ENCODE measurements around the gene SERPINE1.
"Not testable (repeated sequence)": the region's sequence is repeated elsewhere in the genome, so short reads cannot be mapped to it uniquely, and the experiment has no call there.

Gene SERPINE1

DNA sequence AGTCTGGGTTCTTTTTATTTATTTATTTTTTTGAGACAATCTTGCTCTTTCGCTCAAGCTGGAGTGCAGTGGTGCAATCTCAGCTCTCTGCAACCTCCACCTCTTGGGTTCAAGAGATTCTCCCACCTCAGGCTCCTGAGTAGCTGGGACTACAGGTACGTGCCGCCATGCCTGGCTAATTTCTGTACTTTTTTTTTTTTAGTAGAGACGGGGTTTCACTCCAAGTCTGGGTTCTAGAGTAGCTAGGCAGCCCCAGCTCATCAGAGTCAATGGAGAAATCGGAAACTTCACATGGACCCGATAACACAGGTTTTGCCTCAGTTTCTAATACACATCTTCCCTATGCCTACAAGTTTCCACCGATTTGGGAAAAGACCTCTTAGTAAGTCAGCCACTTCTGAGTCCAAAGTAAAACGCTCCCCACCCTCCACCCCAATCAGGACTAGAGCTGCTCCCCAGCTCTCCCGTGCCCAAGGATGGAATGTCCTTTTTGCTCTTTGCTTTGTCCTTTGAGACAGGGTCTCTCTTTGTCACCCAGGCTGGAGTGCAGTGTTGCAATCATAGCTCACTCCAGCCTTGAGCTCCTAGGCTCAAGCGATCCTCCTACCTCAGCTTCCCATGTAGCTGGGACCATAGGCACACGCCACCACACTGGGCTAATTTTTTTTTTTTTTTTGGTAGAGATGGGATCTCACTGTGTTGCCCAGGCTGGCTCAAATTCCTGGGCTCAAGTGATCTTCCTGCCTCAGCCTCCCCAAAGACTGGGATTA is 3.8 kb upstream of the SERPINE1 start:
- H3K9me3 Mint-ChIP-seq: peaks cover 0 to 1% of the 10 kb centered on the region in 2 donors
- H3K36me3 Mint-ChIP-seq: no peaks in the 10 kb centered on the region
- peaks cover 28 to 53% of the 10 kb centered on the region in 2 donors for H3K4me1 Mint-ChIP-seq
- peaks cover 36 to 53% of the 10 kb centered on the region in 2 donors for H3K27me3 Mint-ChIP-seq
- no peak overlapping the region for H3K4me3 Mint-ChIP-seq
- ATAC-seq (replicated peaks): no peak
- no peak overlapping the region for H3K27ac Mint-ChIP-seq
- DNase-seq: no peak

DNA sequence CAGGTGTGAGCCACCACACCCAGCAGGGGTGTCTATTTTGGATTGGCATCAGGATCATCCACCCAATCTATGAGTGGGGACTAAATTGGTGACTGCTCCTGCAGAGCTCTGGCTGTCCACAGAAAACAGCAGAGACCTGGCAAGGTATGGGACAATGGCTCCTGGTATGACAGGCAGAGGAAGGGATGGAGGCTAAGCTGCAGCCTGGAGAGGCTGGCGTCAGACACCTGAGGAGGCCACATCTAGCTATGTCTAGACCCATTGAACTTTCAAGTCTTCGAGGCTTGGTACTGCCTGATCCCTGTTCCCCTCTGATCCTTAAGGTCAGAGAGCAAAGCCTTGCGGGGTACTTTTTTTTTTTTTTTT is 3.2 kb upstream of the SERPINE1 start:
- H3K27me3 Mint-ChIP-seq: peaks cover 41 to 57% of the 10 kb centered on the region in 2 donors
- no peaks in the 10 kb centered on the region for H3K36me3 Mint-ChIP-seq
- H3K27ac Mint-ChIP-seq: no peak overlapping the region
- DNase-seq (no peak), ATAC-seq (replicated peaks) (no peak)
- peaks cover 0 to 1% of the 10 kb centered on the region in 2 donors for H3K9me3 Mint-ChIP-seq
- H3K4me3 Mint-ChIP-seq: no peak overlapping the region
- H3K4me1 Mint-ChIP-seq: peaks cover 30 to 53% of the 10 kb centered on the region in 2 donors

DNA sequence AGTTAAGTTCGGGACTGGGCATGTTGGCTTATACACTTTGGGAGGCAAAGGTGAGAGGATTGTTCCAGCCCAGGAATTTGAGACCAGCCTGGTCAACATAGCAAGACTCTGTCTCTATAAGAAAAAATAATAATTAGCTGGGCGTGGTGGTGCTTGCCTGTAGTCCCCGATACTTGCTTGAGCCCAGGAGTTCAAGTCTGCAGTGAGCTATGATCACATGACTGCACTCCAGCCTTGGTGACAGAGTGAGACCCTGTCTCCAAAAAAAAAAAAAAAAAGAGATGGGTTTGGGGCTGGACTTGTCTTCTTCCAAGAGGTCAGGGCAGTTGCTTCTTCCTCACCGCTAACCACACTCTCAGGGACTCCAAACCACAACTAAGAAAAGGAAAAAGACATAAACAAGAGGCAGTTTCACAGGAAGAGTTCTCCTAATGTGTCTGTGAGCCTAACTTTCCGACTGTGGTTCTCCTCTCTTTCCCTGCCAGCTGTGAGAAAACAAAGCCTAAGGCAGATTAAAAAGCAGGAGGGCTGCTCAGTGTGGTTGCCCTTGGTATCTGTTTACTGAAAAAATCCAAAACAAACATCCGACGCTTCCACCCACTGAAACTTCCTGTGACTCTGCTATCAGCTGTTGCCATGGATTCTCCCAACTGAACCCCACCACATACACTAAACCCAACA is 2.4 kb upstream of the SERPINE1 start:
- peaks cover 30 to 53% of the 10 kb centered on the region in 2 donors for H3K4me1 Mint-ChIP-seq
- no peak overlapping the region for H3K27ac Mint-ChIP-seq
- no peak overlapping the region for H3K4me3 Mint-ChIP-seq
- peaks cover 0 to 1% of the 10 kb centered on the region in 2 donors for H3K9me3 Mint-ChIP-seq
- H3K27me3 Mint-ChIP-seq: peaks cover 47 to 57% of the 10 kb centered on the region in 2 donors
- DNase-seq: no peak
- H3K36me3 Mint-ChIP-seq: no peaks in the 10 kb centered on the region
- no peak for ATAC-seq (replicated peaks)

DNA sequence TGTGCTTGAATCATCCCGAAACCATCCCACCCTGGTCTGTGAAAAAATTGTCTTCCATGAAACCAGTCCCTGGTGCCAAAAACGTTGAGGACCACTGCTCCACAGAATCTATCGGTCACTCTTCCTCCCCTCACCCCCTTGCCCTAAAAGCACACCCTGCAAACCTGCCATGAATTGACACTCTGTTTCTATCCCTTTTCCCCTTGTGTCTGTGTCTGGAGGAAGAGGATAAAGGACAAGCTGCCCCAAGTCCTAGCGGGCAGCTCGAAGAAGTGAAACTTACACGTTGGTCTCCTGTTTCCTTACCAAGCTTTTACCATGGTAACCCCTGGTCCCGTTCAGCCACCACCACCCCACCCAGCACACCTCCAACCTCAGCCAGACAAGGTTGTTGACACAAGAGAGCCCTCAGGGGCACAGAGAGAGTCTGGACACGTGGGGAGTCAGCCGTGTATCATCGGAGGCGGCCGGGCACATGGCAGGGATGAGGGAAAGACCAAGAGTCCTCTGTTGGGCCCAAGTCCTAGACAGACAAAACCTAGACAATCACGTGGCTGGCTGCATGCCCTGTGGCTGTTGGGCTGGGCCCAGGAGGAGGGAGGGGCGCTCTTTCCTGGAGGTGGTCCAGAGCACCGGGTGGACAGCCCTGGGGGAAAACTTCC is 784 bp upstream of the SERPINE1 start:
- Mint-ChIP-seq H3K9me3 (peaks cover 0 to 1% of the 10 kb centered on the region in 2 donors), H3K4me3 (peak overlapping the region in 1 of 2 donors; percentile 51), H3K4me1 (peaks cover 30 to 52% of the 10 kb centered on the region in 2 donors), H3K36me3 (no peaks in the 10 kb centered on the region), H3K27me3 (peaks cover 54 to 60% of the 10 kb centered on the region in 2 donors), H3K27ac (peak overlapping the region; percentile 25)
- peak; percentile 28 to 65 for ATAC-seq (replicated peaks)
- no peak for DNase-seq

DNA sequence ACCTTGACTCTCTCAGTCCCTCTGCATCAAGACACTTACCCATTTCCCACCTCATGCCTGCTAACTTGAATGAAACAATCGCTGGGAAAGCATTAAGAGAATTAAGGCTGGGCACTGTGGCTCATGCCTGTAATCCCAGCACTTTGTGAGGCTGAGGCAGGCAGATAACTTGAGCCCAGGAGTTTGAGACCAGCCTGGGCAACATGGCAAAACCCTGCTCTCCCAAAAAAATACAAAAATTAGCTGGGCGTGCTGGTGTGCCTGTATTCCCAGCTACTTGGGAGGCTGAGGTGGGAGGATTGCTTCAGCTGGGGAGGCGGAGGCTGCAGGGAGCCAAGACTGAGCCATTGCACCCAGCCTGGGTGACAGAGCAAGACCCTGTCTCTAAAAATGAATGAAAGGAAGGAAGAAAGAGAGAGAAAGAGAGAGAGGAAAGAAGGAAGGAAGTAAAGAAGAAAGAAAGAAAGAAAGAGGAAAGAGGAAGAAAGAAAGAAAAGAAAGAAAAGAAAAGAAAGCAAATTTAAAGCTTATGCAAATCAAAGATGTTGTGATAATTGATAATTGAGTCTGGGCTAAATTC is 646 bp downstream of the SERPINE1 start:
- H3K27ac Mint-ChIP-seq: no peak overlapping the region
- H3K9me3 Mint-ChIP-seq: peaks cover 0 to 1% of the 10 kb centered on the region in 2 donors
- peak overlapping the region; percentile 22 to 44 for H3K4me3 Mint-ChIP-seq
- peaks cover 60 to 62% of the 10 kb centered on the region in 2 donors for H3K27me3 Mint-ChIP-seq
- H3K4me1 Mint-ChIP-seq: peaks cover 23 to 39% of the 10 kb centered on the region in 2 donors
- H3K36me3 Mint-ChIP-seq: no peaks in the 10 kb centered on the region
- DNase-seq (no peak), ATAC-seq (replicated peaks) (no peak)

DNA sequence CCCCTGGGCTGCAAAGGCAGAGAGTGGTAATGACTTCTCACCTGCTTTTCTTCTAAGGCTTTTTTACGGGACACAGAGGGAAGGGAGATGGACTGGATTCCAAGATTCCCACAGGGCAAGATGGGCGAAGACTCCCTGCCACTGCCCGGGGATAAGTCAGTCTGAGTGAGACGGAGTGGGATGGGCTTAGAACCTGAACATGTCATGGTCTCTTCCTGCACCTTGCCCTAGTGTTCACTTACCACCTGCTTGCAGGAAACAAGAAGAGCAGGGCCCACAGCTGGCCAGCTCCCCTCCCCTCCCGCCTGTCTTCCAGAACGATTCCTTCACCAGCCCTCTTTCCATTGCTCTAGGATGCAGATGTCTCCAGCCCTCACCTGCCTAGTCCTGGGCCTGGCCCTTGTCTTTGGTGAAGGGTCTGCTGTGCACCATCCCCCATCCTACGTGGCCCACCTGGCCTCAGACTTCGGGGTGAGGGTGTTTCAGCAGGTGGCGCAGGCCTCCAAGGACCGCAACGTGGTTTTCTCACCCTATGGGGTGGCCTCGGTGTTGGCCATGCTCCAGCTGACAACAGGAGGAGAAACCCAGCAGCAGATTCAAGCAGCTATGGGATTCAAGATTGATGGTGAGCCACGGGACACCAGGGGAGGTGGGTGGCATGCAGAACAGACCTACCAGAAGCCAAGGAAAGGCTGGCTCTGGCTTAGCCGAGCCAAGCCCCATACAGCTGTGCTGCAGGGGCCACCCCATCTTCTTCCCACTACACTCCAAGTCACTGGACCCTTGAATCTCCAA is 1.3 kb downstream of the SERPINE1 start:
- peaks cover 0 to 1% of the 10 kb centered on the region in 2 donors for H3K9me3 Mint-ChIP-seq
- DNase-seq: no peak

DNA sequence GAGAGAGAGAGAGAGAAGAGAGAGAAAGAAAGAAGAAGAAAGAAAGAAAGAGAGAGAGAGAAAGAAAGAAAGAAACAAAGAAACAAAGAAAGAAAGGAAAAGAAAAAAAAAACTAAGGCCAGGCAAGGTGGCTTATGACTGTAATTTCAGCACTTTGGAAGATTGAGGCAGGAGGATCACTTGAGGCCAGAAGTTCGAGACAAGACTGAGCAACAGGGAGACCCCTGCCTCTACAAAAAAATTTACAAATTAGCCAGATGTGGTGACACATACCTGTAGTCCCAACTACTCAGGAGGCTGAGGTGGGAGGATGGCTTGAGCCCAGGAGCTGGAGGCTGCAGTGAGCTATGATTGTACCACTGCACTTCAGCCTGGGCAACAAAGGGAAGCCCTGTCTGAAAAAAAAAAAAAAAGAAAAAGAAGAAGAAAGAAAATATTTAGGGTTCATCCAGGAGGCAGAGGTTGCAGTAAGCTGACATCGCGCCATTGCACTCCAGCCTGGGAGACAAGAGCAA is 2.8 kb downstream of the SERPINE1 start:
- DNase-seq (no peak), ATAC-seq (replicated peaks) (no peak)
- Mint-ChIP-seq H3K4me3 (no peak overlapping the region), H3K4me1 (peaks cover 27 to 42% of the 10 kb centered on the region in 2 donors), H3K36me3 (no peaks in the 10 kb centered on the region), H3K27ac (no peak overlapping the region), H3K9me3 (peaks cover 0 to 1% of the 10 kb centered on the region in 2 donors), H3K27me3 (peaks cover 61 to 75% of the 10 kb centered on the region in 2 donors)

More for the DNA sequence above, 1.3 kb downstream of the SERPINE1 start:
- Mint-ChIP-seq H3K4me3 (no peak overlapping the region), H3K27me3 (peaks cover 55 to 65% of the 10 kb centered on the region in 2 donors), H3K27ac (no peak overlapping the region), H3K36me3 (no peaks in the 10 kb centered on the region), H3K4me1 (peaks cover 22 to 36% of the 10 kb centered on the region in 2 donors)
- no peak for ATAC-seq (replicated peaks)

DNA sequence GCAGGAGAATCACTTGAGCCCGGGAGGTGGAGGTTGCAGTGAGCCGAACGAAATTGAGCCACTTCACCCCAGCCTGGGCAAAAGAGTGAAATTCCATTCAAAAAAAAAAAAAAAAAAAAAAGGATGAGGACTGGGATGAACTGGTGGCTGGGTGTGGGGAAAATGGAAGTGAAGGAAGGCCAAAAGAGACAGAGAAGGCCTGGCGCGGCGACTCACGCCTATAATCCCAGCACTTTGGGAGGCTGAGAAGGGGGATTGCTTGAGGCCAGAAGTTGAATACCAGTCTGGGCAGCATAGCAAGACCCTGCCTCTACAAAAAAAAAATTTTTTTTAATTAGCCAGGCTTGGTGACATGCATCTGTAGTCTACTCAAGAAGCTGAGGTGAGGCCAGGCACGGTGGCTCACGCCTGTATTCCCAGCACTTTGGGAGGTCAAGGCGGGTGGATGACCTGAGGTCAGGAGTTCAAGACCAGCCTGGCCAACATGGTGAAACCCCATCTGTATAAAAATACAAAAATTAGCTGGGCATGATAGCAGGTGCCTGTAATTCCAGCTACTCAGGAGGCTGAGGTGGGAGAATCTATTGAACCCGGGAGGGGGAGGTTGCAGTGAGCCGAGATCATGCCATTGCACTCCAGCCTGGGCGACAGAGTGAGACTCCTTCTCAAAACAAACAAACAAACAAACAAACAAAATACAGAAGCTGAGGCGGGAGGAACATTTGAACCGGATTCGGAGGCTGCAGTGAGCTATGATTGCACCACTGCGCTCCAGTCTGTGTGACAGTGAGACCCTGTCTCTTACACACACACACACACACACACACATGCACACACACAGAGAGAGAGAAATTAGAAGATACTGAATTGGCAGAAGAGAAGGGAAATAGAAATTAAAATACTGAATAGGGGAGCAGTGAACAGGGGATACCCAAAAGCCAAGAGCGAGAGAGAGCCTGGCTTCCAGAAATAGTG is 6.0 kb downstream of the SERPINE1 start:
- ATAC-seq (replicated peaks); DNase-seq; H3K9me3 Mint-ChIP-seq; H3K27ac Mint-ChIP-seq; H3K4me3 Mint-ChIP-seq; H3K36me3 Mint-ChIP-seq: not testable (repeated sequence)
- peaks cover 26 to 34% of the 10 kb centered on the region in 2 donors for H3K4me1 Mint-ChIP-seq
- H3K27me3 Mint-ChIP-seq: peaks cover 50 to 80% of the 10 kb centered on the region in 2 donors

DNA sequence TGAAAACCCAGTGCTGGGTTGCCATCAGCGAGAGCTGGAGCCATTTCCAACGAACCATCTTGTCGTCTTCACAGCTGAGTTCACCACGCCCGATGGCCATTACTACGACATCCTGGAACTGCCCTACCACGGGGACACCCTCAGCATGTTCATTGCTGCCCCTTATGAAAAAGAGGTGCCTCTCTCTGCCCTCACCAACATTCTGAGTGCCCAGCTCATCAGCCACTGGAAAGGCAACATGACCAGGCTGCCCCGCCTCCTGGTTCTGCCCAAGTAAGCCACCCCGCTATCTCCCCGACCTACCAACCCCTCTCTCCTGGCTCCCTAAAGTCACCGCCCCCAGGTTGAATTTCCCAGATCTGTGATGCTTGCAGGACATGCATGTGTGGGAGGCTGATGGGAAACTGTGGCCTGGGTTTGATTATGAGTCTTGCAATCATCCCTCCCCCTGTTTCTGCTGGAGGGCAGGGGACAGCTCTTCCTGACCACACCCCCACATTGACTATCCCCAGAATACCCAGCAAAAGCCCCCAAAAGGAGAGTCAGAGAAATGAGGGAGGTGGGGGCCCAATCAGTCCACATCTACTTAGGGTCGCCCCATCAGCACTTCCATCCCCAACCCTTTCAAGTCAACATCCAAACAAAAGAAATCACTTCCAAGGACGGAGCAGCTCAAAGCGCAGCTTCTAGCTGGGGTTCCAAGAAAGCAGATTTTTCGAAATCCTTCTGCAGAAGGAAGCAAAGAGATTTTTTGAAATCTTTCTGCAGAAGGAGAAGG is 6.9 kb downstream of the SERPINE1 start:
- Mint-ChIP-seq H3K9me3 (no peaks in the 10 kb centered on the region), H3K4me1 (peaks cover 30 to 41% of the 10 kb centered on the region in 2 donors), H3K27ac (peak overlapping the region; percentile 52), H3K36me3 (no peaks in the 10 kb centered on the region), H3K27me3 (peaks cover 44 to 71% of the 10 kb centered on the region in 2 donors), H3K4me3 (no peak overlapping the region)
- DNase-seq (no peak), ATAC-seq (replicated peaks) (no peak)

DNA sequence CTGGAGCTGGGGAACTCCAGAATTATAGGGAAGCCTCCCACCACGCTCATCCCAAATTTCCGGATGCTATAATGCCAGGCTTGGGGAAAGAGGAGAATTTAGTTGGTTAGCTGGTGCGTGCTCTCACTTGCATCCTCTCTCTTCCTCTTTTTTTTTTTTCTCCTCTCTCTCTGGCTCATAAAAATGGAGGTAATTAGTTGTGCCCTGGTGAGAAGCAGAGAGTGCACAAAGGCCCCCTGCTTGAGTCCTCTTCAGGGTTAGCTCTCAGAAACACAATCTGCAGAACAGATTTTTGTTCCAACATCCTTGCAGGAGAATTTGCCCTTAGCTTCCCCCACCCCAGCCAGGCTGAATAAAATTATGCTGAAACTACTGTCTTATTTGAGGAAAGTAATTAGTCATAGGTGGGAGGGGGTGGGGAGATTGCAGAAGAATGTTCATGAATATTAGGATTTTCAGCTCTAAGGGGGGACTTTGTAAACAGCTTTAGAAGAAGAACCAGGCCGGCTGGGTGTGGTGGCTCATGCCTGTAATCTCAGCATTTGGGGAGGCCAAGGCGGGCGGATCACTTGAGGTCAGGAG is 7.6 kb downstream of the SERPINE1 start:
- Mint-ChIP-seq H3K4me3 (no peak overlapping the region), H3K9me3 (no peaks in the 10 kb centered on the region), H3K27ac (no peak overlapping the region), H3K36me3 (no peaks in the 10 kb centered on the region), H3K27me3 (peaks cover 44 to 67% of the 10 kb centered on the region in 2 donors), H3K4me1 (peaks cover 30 to 41% of the 10 kb centered on the region in 2 donors)
- DNase-seq (no peak), ATAC-seq (replicated peaks) (no peak)

DNA sequence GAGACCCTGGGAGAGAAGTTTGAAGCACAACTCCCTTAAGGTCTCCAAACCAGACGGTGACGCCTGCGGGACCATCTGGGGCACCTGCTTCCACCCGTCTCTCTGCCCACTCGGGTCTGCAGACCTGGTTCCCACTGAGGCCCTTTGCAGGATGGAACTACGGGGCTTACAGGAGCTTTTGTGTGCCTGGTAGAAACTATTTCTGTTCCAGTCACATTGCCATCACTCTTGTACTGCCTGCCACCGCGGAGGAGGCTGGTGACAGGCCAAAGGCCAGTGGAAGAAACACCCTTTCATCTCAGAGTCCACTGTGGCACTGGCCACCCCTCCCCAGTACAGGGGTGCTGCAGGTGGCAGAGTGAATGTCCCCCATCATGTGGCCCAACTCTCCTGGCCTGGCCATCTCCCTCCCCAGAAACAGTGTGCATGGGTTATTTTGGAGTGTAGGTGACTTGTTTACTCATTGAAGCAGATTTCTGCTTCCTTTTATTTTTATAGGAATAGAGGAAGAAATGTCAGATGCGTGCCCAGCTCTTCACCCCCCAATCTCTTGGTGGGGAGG is 10.8 kb downstream of the SERPINE1 start:
- ATAC-seq (replicated peaks) (peak in 1 of 2 donors; percentile 1), DNase-seq (no peak)
- H3K27me3 Mint-ChIP-seq: peaks cover 33 to 46% of the 10 kb centered on the region in 2 donors
- H3K9me3 Mint-ChIP-seq: no peaks in the 10 kb centered on the region
- no peaks in the 10 kb centered on the region for H3K36me3 Mint-ChIP-seq
- peaks cover 30 to 41% of the 10 kb centered on the region in 2 donors for H3K4me1 Mint-ChIP-seq
- peak overlapping the region; percentile 98 for H3K27ac Mint-ChIP-seq
- H3K4me3 Mint-ChIP-seq: peak overlapping the region; percentile 39 to 87

All from stimulated activated naive B cell treated with anti-CD40 and anti-IgM and Interleukin-4, amounts not matched to agents 10 μg/mL and 1 μg/mL and 100 μg/mL, for 72 hours (primary cell).